Progenitor cell of endocrine pancreas (in vitro differentiated cells): ENCODE data around the gene KIAA0930. TPM values are rescaled to one million over a fixed set of nuclear protein-coding genes. Genes with fewer than 3 reads are reported as not detected.
A peak's percentile ranks its signal among the peaks of the same experiment; 100 is the strongest.

ENCODE experiments used
- DNase-seq: peaks from one replicate; pipeline ENCODE4 v3.0.0; 2021; ENCODE audit warnings: low spot score; ENCODE audit not compliant: unreplicated experiment
- H3K27ac Mint-ChIP-seq: 2 replicates; pipeline ENCODE4 v1.8.0; 2021; ENCODE audit warnings: mild to moderate bottlenecking, moderate library complexity, mixed read lengths
- H3K27me3 Mint-ChIP-seq: 2 replicates; pipeline ENCODE4 v1.8.0; 2021; ENCODE audit warnings: mixed read lengths
- H3K36me3 Mint-ChIP-seq: 2 replicates; pipeline ENCODE4 v1.8.0; 2022; ENCODE audit warnings: mixed read lengths; ENCODE audit not compliant: insufficient read depth
- H3K4me1 Mint-ChIP-seq: 2 replicates; pipeline ENCODE4 v1.8.0; 2021; ENCODE audit warnings: low read depth, mixed read lengths
- H3K4me3 Mint-ChIP-seq: 2 replicates; pipeline ENCODE4 v1.8.0; 2021; ENCODE audit warnings: low read depth, mild to moderate bottlenecking, moderate library complexity, mixed read lengths
- H3K9me3 Mint-ChIP-seq: 2 replicates; pipeline ENCODE4 v1.8.0; 2021; ENCODE audit warnings: low read depth, mixed read lengths
- total RNA-seq: library from RNA; stranded (reverse); gene quantifications from 2 replicates; pipeline ENCODE4 v1.2.1, GENCODE V29; 2021
- TF ChIP-seq, protein P1 (sequence below): fragments of 200-600 bp; sonication (generic); IDR thresholded peaks from one replicate; pipeline ENCODE4 v1.5.0; 2021; ENCODE audit warnings: antibody characterized with exemption, mild to moderate bottlenecking; ENCODE audit not compliant: unreplicated experiment

KIAA0930 gene
- total RNA-seq, 1 donor from 2014 or later: 45.3 TPM

DNA sequence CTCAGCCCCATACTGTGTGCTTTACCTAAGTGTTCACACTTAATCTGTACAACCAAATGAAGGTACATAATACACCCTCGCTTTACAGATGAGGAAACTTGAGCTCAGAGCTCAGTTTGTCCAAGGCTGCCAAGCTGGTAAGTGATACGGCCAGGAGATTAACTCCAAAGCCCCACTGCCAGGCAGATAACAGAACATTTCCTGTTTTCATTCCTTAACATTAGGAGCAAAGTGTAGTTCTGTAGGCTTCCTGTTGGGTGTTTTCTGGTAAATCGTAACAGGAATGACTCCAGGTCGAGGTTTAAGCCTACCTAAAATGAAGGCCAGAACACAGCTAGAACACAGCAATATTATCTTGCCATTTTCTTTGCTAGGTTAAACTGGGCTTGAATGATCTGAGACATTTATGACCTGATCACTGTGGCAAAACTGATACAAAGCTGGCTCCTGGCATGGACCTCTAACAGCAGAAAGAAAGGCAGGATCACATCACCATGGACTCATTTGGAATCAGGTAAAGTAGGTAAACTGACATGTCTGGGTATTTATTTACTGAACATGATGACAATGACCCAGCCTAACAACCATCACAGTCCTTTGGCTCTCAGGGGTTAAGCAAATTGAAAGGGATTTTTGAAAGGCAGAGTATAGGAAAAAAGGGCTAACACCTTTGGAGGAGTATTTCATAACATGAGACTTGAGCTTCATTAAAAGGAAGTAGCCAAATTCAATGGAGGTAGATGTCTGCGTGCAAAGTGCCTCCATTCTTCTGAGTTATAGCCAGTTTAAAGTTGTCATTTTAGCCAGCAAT lies 80.8 kb downstream of the KIAA0930 start:
- peaks cover 5% of the 10 kb centered on the region for H3K36me3 Mint-ChIP-seq
- no peak for DNase-seq
- no peaks in the 10 kb centered on the region for H3K27me3 Mint-ChIP-seq
- peak overlapping the region; percentile 16 for H3K27ac Mint-ChIP-seq
- H3K4me1 Mint-ChIP-seq: peaks cover 28% of the 10 kb centered on the region
- TF ChIP-seq, protein P1, sequence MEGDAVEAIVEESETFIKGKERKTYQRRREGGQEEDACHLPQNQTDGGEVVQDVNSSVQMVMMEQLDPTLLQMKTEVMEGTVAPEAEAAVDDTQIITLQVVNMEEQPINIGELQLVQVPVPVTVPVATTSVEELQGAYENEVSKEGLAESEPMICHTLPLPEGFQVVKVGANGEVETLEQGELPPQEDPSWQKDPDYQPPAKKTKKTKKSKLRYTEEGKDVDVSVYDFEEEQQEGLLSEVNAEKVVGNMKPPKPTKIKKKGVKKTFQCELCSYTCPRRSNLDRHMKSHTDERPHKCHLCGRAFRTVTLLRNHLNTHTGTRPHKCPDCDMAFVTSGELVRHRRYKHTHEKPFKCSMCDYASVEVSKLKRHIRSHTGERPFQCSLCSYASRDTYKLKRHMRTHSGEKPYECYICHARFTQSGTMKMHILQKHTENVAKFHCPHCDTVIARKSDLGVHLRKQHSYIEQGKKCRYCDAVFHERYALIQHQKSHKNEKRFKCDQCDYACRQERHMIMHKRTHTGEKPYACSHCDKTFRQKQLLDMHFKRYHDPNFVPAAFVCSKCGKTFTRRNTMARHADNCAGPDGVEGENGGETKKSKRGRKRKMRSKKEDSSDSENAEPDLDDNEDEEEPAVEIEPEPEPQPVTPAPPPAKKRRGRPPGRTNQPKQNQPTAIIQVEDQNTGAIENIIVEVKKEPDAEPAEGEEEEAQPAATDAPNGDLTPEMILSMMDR: peak; percentile 12
- no peak overlapping the region for H3K4me3 Mint-ChIP-seq
- H3K9me3 Mint-ChIP-seq: no peaks in the 10 kb centered on the region

DNA sequence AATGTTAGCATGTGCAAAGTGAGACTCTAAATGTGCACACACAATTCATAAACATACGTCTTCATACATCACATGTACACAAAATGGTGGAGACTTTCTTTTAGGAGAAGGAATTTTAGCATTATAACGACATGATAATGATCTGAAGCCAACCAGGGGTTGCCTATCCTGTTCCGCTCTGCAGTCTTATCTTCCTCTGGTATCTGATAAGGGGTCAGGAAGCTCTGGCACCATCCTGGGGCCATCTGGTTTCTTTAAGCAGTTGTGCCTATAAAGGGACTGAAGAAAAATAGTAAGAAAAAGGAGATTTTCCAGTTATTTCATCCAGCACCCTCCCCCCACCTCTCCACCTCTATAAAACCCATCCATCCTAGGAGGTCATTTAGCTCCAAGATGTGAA lies 82.8 kb downstream of the KIAA0930 start:
- DNase-seq: no peak
- TF ChIP-seq, protein P1: no peak
- peaks cover 6% of the 10 kb centered on the region for H3K36me3 Mint-ChIP-seq
- H3K9me3 Mint-ChIP-seq: no peaks in the 10 kb centered on the region
- no peak overlapping the region for H3K27ac Mint-ChIP-seq
- H3K4me3 Mint-ChIP-seq: no peak overlapping the region
- peaks cover 26% of the 10 kb centered on the region for H3K4me1 Mint-ChIP-seq
- no peaks in the 10 kb centered on the region for H3K27me3 Mint-ChIP-seq

DNA sequence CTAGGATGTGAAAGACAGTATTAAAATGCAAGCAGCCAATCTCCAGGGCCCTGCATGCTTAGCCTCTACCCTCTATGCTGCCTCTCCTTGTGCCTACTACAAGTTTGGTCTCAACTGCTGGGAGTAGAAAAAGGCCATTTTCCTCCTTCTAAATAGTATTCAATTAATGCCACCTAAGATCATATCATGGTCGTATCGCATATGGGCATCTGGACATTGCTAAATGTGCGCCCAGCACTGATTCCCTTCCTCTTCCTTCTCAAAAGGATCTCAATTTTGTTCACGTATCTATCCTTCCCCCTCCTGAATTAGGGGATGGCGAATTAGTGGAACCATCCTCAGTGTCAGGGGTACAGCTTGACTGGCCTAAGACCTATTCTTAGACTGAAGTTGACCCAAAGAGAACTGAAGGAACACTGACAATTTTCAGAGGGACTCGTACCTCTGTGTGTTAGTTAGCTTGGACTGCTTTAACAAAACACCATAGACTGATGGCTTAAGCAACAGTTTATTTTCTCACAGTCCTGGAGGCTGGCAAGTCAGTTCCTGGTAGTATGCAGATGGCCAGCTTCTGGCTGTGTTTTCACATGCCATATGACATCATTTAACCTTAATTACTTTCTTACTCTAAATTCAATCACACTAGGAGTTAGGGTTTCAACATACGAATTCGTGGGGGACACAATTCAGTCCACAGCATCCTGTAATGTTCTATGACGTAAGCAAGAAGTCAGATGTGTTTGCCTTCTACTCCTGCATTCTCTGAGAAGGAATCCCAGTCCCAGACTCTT lies 85.4 kb downstream of the KIAA0930 start:
- H3K4me1 Mint-ChIP-seq: peaks cover 18% of the 10 kb centered on the region
- H3K27me3 Mint-ChIP-seq: no peaks in the 10 kb centered on the region
- no peak for DNase-seq
- H3K4me3 Mint-ChIP-seq: no peak overlapping the region
- no peak overlapping the region for H3K27ac Mint-ChIP-seq
- H3K9me3 Mint-ChIP-seq: no peaks in the 10 kb centered on the region
- TF ChIP-seq, protein P1: no peak
- H3K36me3 Mint-ChIP-seq: peaks cover 6% of the 10 kb centered on the region

DNA sequence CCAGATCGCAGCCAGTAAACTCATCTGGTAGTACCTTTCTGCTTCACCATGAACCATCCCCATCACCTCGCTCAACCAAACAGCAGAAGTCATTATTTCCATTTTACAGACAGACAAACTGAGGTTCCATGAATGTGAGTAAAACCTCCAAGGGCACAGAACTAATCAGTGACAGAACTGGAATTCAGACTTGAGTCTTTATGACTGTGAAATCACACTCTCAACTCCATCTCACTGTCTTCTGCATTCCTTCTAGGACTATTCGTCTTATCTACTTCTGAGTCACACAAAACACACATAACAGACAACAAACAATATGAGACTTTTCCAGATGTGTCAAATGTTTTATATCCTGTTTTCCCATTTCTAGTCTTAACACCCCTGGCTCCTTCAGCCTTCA lies 86.3 kb downstream of the KIAA0930 start:
- peaks cover 10% of the 10 kb centered on the region for H3K4me1 Mint-ChIP-seq
- TF ChIP-seq, protein P1: no peak
- no peaks in the 10 kb centered on the region for H3K27me3 Mint-ChIP-seq
- no peaks in the 10 kb centered on the region for H3K9me3 Mint-ChIP-seq
- H3K27ac Mint-ChIP-seq: no peak overlapping the region
- no peak overlapping the region for H3K4me3 Mint-ChIP-seq
- H3K36me3 Mint-ChIP-seq: peaks cover 6% of the 10 kb centered on the region
- DNase-seq: no peak

DNA sequence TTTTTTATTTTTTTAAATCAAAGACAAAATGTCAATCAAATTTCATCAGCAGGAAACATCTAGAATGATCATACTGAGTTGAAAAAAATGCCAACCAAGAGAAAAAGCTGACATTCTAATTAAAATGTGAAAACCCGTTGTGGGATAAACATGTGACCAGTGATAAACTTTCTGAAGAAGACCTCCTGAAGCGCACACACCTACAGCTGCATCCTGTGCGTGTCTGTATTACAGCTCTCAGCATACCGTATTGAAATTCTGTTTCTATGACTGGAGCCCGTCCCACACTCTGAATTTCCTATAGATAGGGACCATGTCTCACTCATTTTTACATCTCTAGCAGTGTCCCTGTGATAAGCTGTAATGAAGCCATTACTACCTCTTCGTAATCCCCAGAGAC lies 89.2 kb downstream of the KIAA0930 start:
- Mint-ChIP-seq H3K27me3 (no peaks in the 10 kb centered on the region), H3K4me1 (peaks cover 2% of the 10 kb centered on the region), H3K27ac (no peak overlapping the region), H3K9me3 (peaks cover under 1% of the 10 kb centered on the region), H3K4me3 (no peak overlapping the region), H3K36me3 (peaks cover 2% of the 10 kb centered on the region)
- TF ChIP-seq, protein P1: no peak
- DNase-seq: no peak
